H1 (cell line): Measurements from ENCODE around the gene CRX. TPM values are rescaled to one million over a fixed set of nuclear protein-coding genes. Genes with fewer than 3 reads are reported as not detected.
A peak's percentile ranks its signal among the peaks of the same experiment; 100 is the strongest.

Experiments used
- CTCF ChIA-PET: fragments of 300-600 bp; sonication (Branson Sonifier 250); formaldehyde crosslinking; loops from one replicate; lab custom pipeline; 2021; ENCODE audit not compliant: partially characterized antibody; lab: Charles Lee
- POLR2A ChIA-PET: fragments of 300-600 bp; sonication (Branson Sonifier 250); formaldehyde crosslinking; loops from one replicate; lab custom pipeline; 2021; ENCODE audit warnings: inconsistent platforms; ENCODE audit not compliant: partially characterized antibody; lab: Charles Lee
- DNase-seq, 2 experiments: peaks; one replicate each; pipeline versions ENCODE4 v3.0.0 to v3.0.0-alpha.2; 2010 to 2022; ENCODE audit warnings: low spot score in 2 of 2, low read depth in 1 of 2, mixed read lengths in 1 of 2
- FAIRE-seq: peaks from 2 replicates; lab custom pipeline; 2011; peaks lifted over from hg19 to GRCh38; lab: Jason Lieb, UNC
- H2AFZ ChIP-seq: 2 replicates; pipeline ENCODE4 v1.8.1; 2012; ENCODE audit warnings: low read length, inconsistent platforms
- H2AK5ac ChIP-seq: 2 replicates; pipeline ENCODE4 v1.6.1; 2013; ENCODE audit warnings: low read depth, low read length
- H2BK120ac ChIP-seq: replicated peaks from 2 replicates; pipeline ENCODE3; 2013; ENCODE audit warnings: low read depth, low read length, inconsistent platforms
- H2BK12ac ChIP-seq: 2 replicates; pipeline ENCODE4 v1.6.1; 2013; ENCODE audit warnings: low read depth, low read length
- H2BK15ac ChIP-seq: 2 replicates; pipeline ENCODE4 v1.6.1; 2013; ENCODE audit warnings: low read length
- H2BK20ac ChIP-seq: 2 replicates; pipeline ENCODE4 v1.6.1; 2013; ENCODE audit warnings: low read length
- H2BK5ac ChIP-seq: 2 replicates; pipeline ENCODE4 v1.6.1; 2013; ENCODE audit warnings: low read depth, low read length
- H3K14ac ChIP-seq: 2 replicates; pipeline ENCODE4 v1.6.1; 2013; ENCODE audit warnings: inconsistent platforms; ENCODE audit not compliant: insufficient read length
- H3K18ac ChIP-seq: 2 replicates; pipeline ENCODE4 v1.6.1; 2013; ENCODE audit warnings: low read length; ENCODE audit errors: extremely low read depth
- H3K23ac ChIP-seq: 2 replicates; pipeline ENCODE4 v1.6.1; 2013; ENCODE audit warnings: inconsistent platforms; ENCODE audit not compliant: insufficient read length
- H3K23me2 ChIP-seq: 2 replicates; pipeline ENCODE4 v1.6.1; 2013; ENCODE audit warnings: low read depth, low read length
- H3K27ac ChIP-seq: 2 replicates; pipeline ENCODE4 v1.6.1; 2011; ENCODE audit warnings: low read depth, low read length, inconsistent platforms
- H3K27me3 ChIP-seq, 4 experiments: replicated peaks in 1 of 4; 1 replicate in 1 of 4; 2 replicates in 3 of 4; pipeline versions ENCODE4 v1.6.1 to v1.8.1; 2011 to 2013; ENCODE audit warnings: low read length in 3 of 4, mild to moderate bottlenecking in 3 of 4, inconsistent platforms in 2 of 4, mixed read lengths in 2 of 4, moderate library complexity in 1 of 4; ENCODE audit not compliant: control insufficient read depth in 3 of 4, insufficient read depth in 3 of 4; ENCODE audit errors: extremely low read depth in 1 of 4
- H3K36me3 ChIP-seq, 4 experiments: 2 replicates each; pipeline versions ENCODE4 v1.6.1 to v1.8.1; 2011 to 2013; ENCODE audit warnings: mild to moderate bottlenecking in 4 of 4, low read length in 3 of 4, moderate library complexity in 2 of 4, control low read depth in 1 of 4, inconsistent platforms in 1 of 4; ENCODE audit not compliant: insufficient read depth in 4 of 4, control insufficient read depth in 2 of 4
- H3K4ac ChIP-seq: replicated peaks from 2 replicates; pipeline ENCODE3; 2013; ENCODE audit warnings: low read length, low read depth, mixed read lengths, inconsistent platforms; ENCODE audit not compliant: insufficient read length
- H3K4me1 ChIP-seq, 4 experiments: replicated peaks in 1 of 4; 1 replicate in 1 of 4; 2 replicates in 3 of 4; pipeline versions ENCODE4 v1.6.1 to v1.8.1; 2011 to 2013; ENCODE audit warnings: low read length in 3 of 4, inconsistent platforms in 2 of 4, mixed read lengths in 1 of 4; ENCODE audit not compliant: insufficient read depth in 4 of 4, control insufficient read depth in 3 of 4
- H3K4me2 ChIP-seq, 2 experiments: 2 replicates each; pipeline versions ENCODE4 v1.6.1 to v1.8.1; 2011 to 2013; ENCODE audit warnings: low read depth in 2 of 2, low read length in 2 of 2, control low read depth in 1 of 2, inconsistent platforms in 1 of 2, mild to moderate bottlenecking in 1 of 2; ENCODE audit not compliant: insufficient read depth in 1 of 2
- H3K4me3 ChIP-seq, 4 experiments: fragments of 200-600, 300-600 bp in 1 of 4; sonication (generic), shearing (Covaris generic), sonication (Bioruptor Twin) in 1 of 4; 2 replicates each; pipeline versions ENCODE4 v1.5.1 to v1.8.1; 2011 to 2016; ENCODE audit warnings: low read length in 4 of 4, low read depth in 3 of 4, control low read depth in 2 of 4, inconsistent platforms in 2 of 4, mild to moderate bottlenecking in 2 of 4, mixed read lengths in 1 of 4, moderate library complexity in 1 of 4; ENCODE audit not compliant: insufficient read depth in 2 of 4; ENCODE audit errors: extremely low read depth in 1 of 4
- H3K56ac ChIP-seq: replicated peaks from 2 replicates; pipeline ENCODE3; 2013; ENCODE audit warnings: low read depth, mild to moderate bottlenecking, mixed read lengths, low read length, inconsistent platforms; ENCODE audit not compliant: insufficient read length
- H3K79me1 ChIP-seq: 2 replicates; pipeline ENCODE4 v1.6.1; 2013; ENCODE audit warnings: low read depth, low read length, control low read depth
- H3K79me2 ChIP-seq, 2 experiments: 2 replicates each; pipeline versions ENCODE4 v1.6.1 to v1.8.1; 2012 to 2013; ENCODE audit warnings: low read length in 2 of 2, mild to moderate bottlenecking in 2 of 2, inconsistent platforms in 1 of 2; ENCODE audit not compliant: insufficient read depth in 2 of 2, control insufficient read depth in 1 of 2
- H3K9ac ChIP-seq, 4 experiments: replicated peaks in 1 of 4; 1 replicate in 1 of 4; 2 replicates in 3 of 4; pipeline versions ENCODE4 v1.6.1 to v1.8.1; 2011 to 2013; ENCODE audit warnings: low read depth in 3 of 4, low read length in 3 of 4, control low read depth in 2 of 4, mild to moderate bottlenecking in 2 of 4, moderate library complexity in 2 of 4, inconsistent platforms in 1 of 4; ENCODE audit errors: extremely low read depth in 1 of 4
- H3K9me3 ChIP-seq, 2 experiments: 2 replicates each; pipeline versions ENCODE4 v1.6.1 to v1.8.1; 2012 to 2013; ENCODE audit warnings: mild to moderate bottlenecking in 2 of 2, moderate library complexity in 2 of 2, control low read depth in 1 of 2, inconsistent platforms in 1 of 2, low read depth in 1 of 2, low read length in 1 of 2, mixed read lengths in 1 of 2; ENCODE audit not compliant: insufficient read depth in 2 of 2
- H4K20me1 ChIP-seq, 2 experiments: replicated peaks in 1 of 2; 2 replicates each; pipeline versions ENCODE3 to v1.8.1; 2011 to 2013; ENCODE audit warnings: inconsistent platforms in 2 of 2, low read length in 2 of 2, mild to moderate bottlenecking in 1 of 2; ENCODE audit not compliant: insufficient read depth in 2 of 2, control insufficient read depth in 1 of 2
- H4K5ac ChIP-seq: 2 replicates; pipeline ENCODE4 v1.6.1; 2013; ENCODE audit warnings: low read length, low read depth, mixed read lengths, inconsistent platforms; ENCODE audit not compliant: insufficient read length
- H4K8ac ChIP-seq: 2 replicates; pipeline ENCODE4 v1.8.0; 2013; ENCODE audit warnings: mild to moderate bottlenecking, moderate library complexity, low read length, inconsistent platforms; ENCODE audit not compliant: insufficient read depth; ENCODE audit errors: extremely low read depth
- H4K91ac ChIP-seq: replicated peaks from 2 replicates; pipeline ENCODE3; 2013; ENCODE audit warnings: low read length, mixed read lengths, inconsistent platforms; ENCODE audit not compliant: insufficient read length
- BACH1 ChIP-seq: IDR thresholded peaks from 2 replicates; pipeline ENCODE4 v1.6.1; 2012; ENCODE audit warnings: low read length, improper control_type of control experiment
- BRCA1 ChIP-seq: IDR thresholded peaks from 2 replicates; pipeline ENCODE4 v1.6.1; 2012; ENCODE audit warnings: low read depth, low read length, improper control_type of control experiment
- E2F6 ChIP-seq: IDR thresholded peaks from 2 replicates; pipeline ENCODE4 v1.6.1; 2012; ENCODE audit warnings: inconsistent platforms
- HDAC2 ChIP-seq, 2 experiments: fragments of 300-600 bp in 1 of 2; sonication (generic) in 1 of 2; IDR thresholded peaks; 2 replicates each; pipeline ENCODE4 v1.6.1; 2011 to 2012; ENCODE audit warnings: low read depth in 2 of 2, low read length in 2 of 2, mild to moderate bottlenecking in 2 of 2, moderate library complexity in 2 of 2, borderline replicate concordance in 1 of 2, inconsistent platforms in 1 of 2
- KDM4A ChIP-seq: IDR thresholded peaks from one replicate; pipeline ENCODE4 v1.7.1; 2012; ENCODE audit warnings: low read depth, mild to moderate bottlenecking, moderate library complexity, low read length, inconsistent platforms; ENCODE audit not compliant: severe bottlenecking
- NRF1 ChIP-seq: IDR thresholded peaks from 2 replicates; pipeline ENCODE4 v1.6.1; 2011; ENCODE audit warnings: mild to moderate bottlenecking, low read depth, low read length, improper control_type of control experiment
- RAD21 ChIP-seq, 2 experiments: IDR thresholded peaks in 1 of 2; conservative IDR thresholded peaks in 1 of 2; 2 replicates each; pipeline ENCODE4 v1.6.1; 2011; ENCODE audit warnings: low read depth in 2 of 2, low read length in 2 of 2, improper control_type of control experiment in 1 of 2, inconsistent platforms in 1 of 2, mild to moderate bottlenecking in 1 of 2, moderate library complexity in 1 of 2
- RFX5 ChIP-seq: IDR thresholded peaks from 2 replicates; pipeline ENCODE4 v1.6.1; 2011; ENCODE audit warnings: low read depth, low read length, improper control_type of control experiment, borderline replicate concordance
- SAP30 ChIP-seq: fragments of 300-600 bp; sonication (generic); IDR thresholded peaks from 2 replicates; pipeline ENCODE4 v1.7.1; 2012; ENCODE audit warnings: low read length, moderate library complexity, mild to moderate bottlenecking, inconsistent platforms; ENCODE audit not compliant: insufficient read depth, insufficient replicate concordance
- TCF12 ChIP-seq: IDR thresholded peaks from 2 replicates; pipeline ENCODE4 v1.6.1; 2011; ENCODE audit warnings: low read depth, mild to moderate bottlenecking, low read length
- ZNF274 ChIP-seq: IDR thresholded peaks from 2 replicates; pipeline ENCODE4 v1.7.0; 2012; ENCODE audit warnings: low read length, borderline replicate concordance; ENCODE audit errors: extremely low read depth
- WGBS, 2 experiments: shearing (Covaris generic) in 1 of 2; methylation state at CpG; one replicate each; pipeline versions ENCODE4 v1.1.6 to v1.1.7; 2013 to 2015; ENCODE audit warnings: low lambda C conversion rate in 2 of 2, mixed read lengths in 2 of 2, inconsistent platforms in 1 of 2, low coverage in 1 of 2, missing lambda C conversion rate in 1 of 2; ENCODE audit not compliant: insufficient replicate concordance in 2 of 2, insufficient coverage in 1 of 2, insufficient read length in 1 of 2; ENCODE audit errors: extremely low coverage in 1 of 2, missing lambda C conversion rate in 1 of 2; 5-methylcytosine and 5-hydroxymethylcytosine counted together
- polyA plus RNA-seq, 7 experiments: library from polyadenylated mRNA; depleted of rRNA in 3 of 7; stranded (reverse) in 5 of 7; unstranded in 2 of 7; fragments of >200 nt in 5 of 7; fragments of 200-250 nt in 2 of 7; gene quantifications; 1 replicate in 5 of 7; 2 replicates in 1 of 7; 4 replicates in 1 of 7; pipeline versions ENCODE4 v1.2.1 to v1.2.3, GENCODE V29; 2011 to 2013; ENCODE audit warnings: missing spikeins in 2 of 7, mixed read lengths in 2 of 7
- total RNA-seq: library from RNA; stranded (reverse); fragmentation: NEBNext Ultra II Directional; extraction: Animal tissue kit (Norgen Biotek cat#: 25700); gene quantifications from 2 replicates; pipeline ENCODE4 v1.2.1, GENCODE V29; 2021

The CRX gene
- total and polyA plus RNA-seq, 2 of the 8 experiments (the other 6 are each of a cell fraction or from before 2014, with no cell fraction given): 0.08 TPM; not detected in 1

DNA sequence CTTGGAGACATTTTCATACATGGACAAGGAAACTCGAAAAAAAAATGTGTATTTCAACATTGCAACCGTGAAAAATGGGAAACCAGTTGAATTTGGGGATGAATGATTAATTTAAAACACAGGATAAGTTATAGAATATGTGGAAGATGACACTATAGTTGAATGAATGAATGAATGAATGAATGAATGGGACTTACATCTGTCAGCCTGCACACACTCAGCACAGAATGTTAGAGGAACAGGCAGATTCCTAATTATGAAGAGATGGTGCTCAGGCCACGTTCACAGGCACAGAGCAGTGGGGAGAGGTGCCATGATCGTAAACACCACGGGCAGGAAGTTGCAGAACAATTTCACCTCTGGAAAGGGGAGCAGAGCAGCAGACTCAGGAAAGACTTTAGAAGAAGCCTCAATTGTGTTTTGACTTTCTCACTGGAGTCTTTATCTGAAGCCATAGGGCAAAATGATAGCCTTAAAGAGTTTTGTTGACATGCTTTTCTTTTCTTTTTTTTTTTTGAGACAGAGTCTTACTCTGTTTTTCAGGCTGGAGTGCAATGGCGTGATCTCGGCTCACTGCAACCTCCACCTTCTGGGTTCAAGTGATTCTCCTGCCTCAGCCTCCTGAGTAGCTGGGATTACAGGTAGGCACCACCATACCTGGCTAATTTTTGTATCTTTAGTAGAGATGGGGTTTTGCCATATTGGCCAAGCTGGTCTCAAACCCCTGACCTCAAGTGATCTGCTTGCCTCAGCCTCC, 69.3 kb downstream of the CRX start:
- H2BK15ac ChIP-seq: no peak overlapping the region
- no peak overlapping the region for H2AFZ ChIP-seq
- no peak overlapping the region for H3K14ac ChIP-seq
- no peaks in the 10 kb centered on the region for H3K9me3 ChIP-seq
- no peak overlapping the region for H4K8ac ChIP-seq
- H3K18ac ChIP-seq: no peak overlapping the region
- H3K23ac ChIP-seq: no peak overlapping the region
- peaks cover 0 to 4% (median 0%) of the 10 kb centered on the region in 4 experiments; a peak in 3 of 7 replicates for H3K4me1 ChIP-seq
- H3K27ac ChIP-seq: 0 out of 2 replicates have a peak overlapping the region, but pooled peaks have one; percentile 66
- no peak overlapping the region for H2BK12ac ChIP-seq
- H4K5ac ChIP-seq: no peak overlapping the region
- no peak overlapping the region for H3K56ac ChIP-seq
- H4K20me1 ChIP-seq: no peaks in the 10 kb centered on the region
- ChIA-PET POLR2A (no interaction called here), CTCF (interaction anchor here (0.8 to 1.1 kb wide), 2 partner anchors 15 to 26 kb away, joined by 3 to 4 read pairs; no protein-coding TSS in a partner anchor)
- H3K4me3 ChIP-seq: no peak overlapping the region
- H3K36me3 ChIP-seq: no peaks in the 10 kb centered on the region
- H2BK120ac ChIP-seq: no peak overlapping the region
- WGBS, 2 experiments: 89% methylated on average over 7 of the region's 7 CpGs; no CpG with 5 or more reads in 1 of the 2 experiments
- FAIRE-seq (no peak), DNase-seq (no peak)
- no peaks in the 10 kb centered on the region for H3K79me2 ChIP-seq
- no peak overlapping the region for H3K4ac ChIP-seq
- no peak overlapping the region for H2BK5ac ChIP-seq
- no peak overlapping the region for H2BK20ac ChIP-seq
- no peak overlapping the region for H3K4me2 ChIP-seq
- H3K23me2 ChIP-seq: no peaks in the 10 kb centered on the region
- H2AK5ac ChIP-seq: no peak overlapping the region
- H3K9ac ChIP-seq: no peak overlapping the region
- no peaks in the 10 kb centered on the region for H3K79me1 ChIP-seq
- H4K91ac ChIP-seq: no peak overlapping the region
- no peaks in the 10 kb centered on the region for H3K27me3 ChIP-seq
- no peak for TF ChIP-seq E2F6
- no peak for TF ChIP-seq NRF1
- no peak for TF ChIP-seq ZNF274
- no peak for TF ChIP-seq TCF12
- no peak for TF ChIP-seq BACH1
- TF ChIP-seq HDAC2 (IDR thresholded peaks at IDR 0.05; ENCODE audit: borderline replicate concordance in 1 of 2, low read depth in 2 of 2, low read length in 2 of 2): no peak
- no peak for TF ChIP-seq BRCA1
- TF ChIP-seq SAP30: no peak
- no peak for TF ChIP-seq RAD21 (IDR thresholded peaks at IDR 0.05 in 1 of 2, conservative IDR thresholded peaks at IDR 0.05 in 1 of 2; ENCODE audit: low read depth in 2 of 2, low read length in 2 of 2)
- TF ChIP-seq KDM4A: no peak
- TF ChIP-seq RFX5: no peak
